Testis (tissue), 3 donors: ENCODE results near the gene GRIN2B. TPM values are rescaled to one million over a fixed set of nuclear protein-coding genes. Genes with fewer than 3 reads are reported as not detected.
A peak's percentile ranks its signal among the peaks of the same experiment; 100 is the strongest.

Source experiments
- DNase-seq: peaks from one replicate; pipeline ENCODE4 v3.0.0-alpha.2; 2019
- H3K27ac ChIP-seq, 2 donors: fragments of 200-600 bp; sonication (generic); one replicate each; pipeline ENCODE4 v1.5.1; 2019
- H3K27me3 ChIP-seq: fragments of 200-600 bp; sonication (generic); one replicate; pipeline ENCODE4 v1.5.1; 2019
- H3K36me3 ChIP-seq: fragments of 200-600 bp; sonication (generic); one replicate; pipeline ENCODE4 v1.5.1; 2017; ENCODE audit warnings: low read depth; ENCODE audit errors: missing control alignments
- H3K4me1 ChIP-seq: fragments of 200-600 bp; sonication (generic); one replicate; pipeline ENCODE4 v1.5.1; 2019
- H3K4me3 ChIP-seq, 2 donors: fragments of 200-600 bp; sonication (generic); one replicate each; pipeline ENCODE4 v1.5.1; 2017 to 2019
- H3K9me3 ChIP-seq: fragments of 200-600 bp; sonication (generic); one replicate; pipeline ENCODE4 v1.5.1; 2017
- CTCF ChIP-seq, 3 experiments: fragments of 450-650 bp in 2 of 3; fragments of 200-600 bp in 1 of 3; sonication (generic) in 1 of 3; IDR thresholded peaks; one replicate each; pipeline ENCODE4 v1.5.1; 2016 to 2019; ENCODE audit warnings: antibody characterized with exemption in 3 of 3, mild to moderate bottlenecking in 2 of 3, moderate library complexity in 1 of 3
- POLR2A ChIP-seq: fragments of 450-650 bp; IDR thresholded peaks from one replicate; pipeline ENCODE4 v1.6.1; 2017; ENCODE audit warnings: antibody characterized with exemption, mild to moderate bottlenecking, moderate library complexity
- WGBS, 2 donors: methylation state at CpG; one replicate each; pipeline ENCODE4 v1.1.5; 2018; 5-methylcytosine and 5-hydroxymethylcytosine counted together
- intact Hi-C: fragments of 100-400 bp; cut with DNase I; formaldehyde crosslinking; loops from one replicate; pipeline ENCODE4 v1.15.1; 2023; ENCODE audit warnings: low total_unique reads
- polyA plus RNA-seq: library from polyadenylated mRNA; stranded (reverse); fragments of 350-450 nt; fragmentation: Illumina TruSeq; extraction: RNeasy Lipid Tissue Mini Kit (QIAGEN cat#74804); gene quantifications from one replicate; pipeline ENCODE4 v1.2.3, GENCODE V29; 2014; ENCODE audit warnings: low read depth, low replicate concordance; ENCODE audit not compliant: insufficient read depth
- total RNA-seq, 2 donors: library from RNA; depleted of rRNA; stranded (reverse); fragments of >200 nt; gene quantifications; one replicate each; pipeline ENCODE4 v1.2.3, GENCODE V29; 2016

Gene GRIN2B
- total and polyA plus RNA-seq, 3 donors from 2014 or later, result 1.1 to 3.2 (median 1.8) TPM

- 83 to 84% methylated on average over 3 of the region's 3 CpGs for WGBS, 2 donors
- H3K4me3 ChIP-seq, result no peak overlapping the region
- H3K4me1 ChIP-seq, result peaks cover 10% of the 10 kb centered on the region
- no peak for DNase-seq
- no peak overlapping the region for H3K27ac ChIP-seq
- intact Hi-C loops, result no loop called here
- H3K9me3 ChIP-seq, result no peaks in the 10 kb centered on the region
- no peaks in the 10 kb centered on the region for H3K27me3 ChIP-seq
- TF ChIP-seq CTCF (IDR thresholded peaks at IDR 0.05) (no peak), POLR2A (no peak)
- no peaks in the 10 kb centered on the region for H3K36me3 ChIP-seq
Observed at GRCh38 chr12:13945236-13945635, 36.2 kb downstream of the GRIN2B start.

DNA sequence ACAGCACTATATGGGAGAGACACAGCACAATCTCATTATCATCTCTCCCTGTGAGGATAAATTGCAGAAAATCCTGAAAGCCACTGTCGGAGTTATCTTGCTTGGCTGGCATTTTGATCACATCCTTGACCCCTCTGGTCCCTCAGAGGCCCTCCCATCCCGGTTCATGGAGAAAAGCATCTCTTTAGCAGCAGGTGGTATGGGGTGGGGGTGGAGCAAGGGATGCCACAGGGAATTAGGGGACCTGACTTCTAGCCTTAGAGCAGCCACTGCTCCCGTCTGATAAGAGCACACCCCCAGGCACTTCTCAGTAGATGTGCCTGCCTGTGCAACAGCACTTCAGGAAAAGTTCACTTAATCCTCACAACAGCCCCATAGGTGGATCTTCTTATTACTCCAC lies 38.6 kb downstream of the GRIN2B start:
- 51 to 60% methylated on average over 3 of the region's 3 CpGs for WGBS, 2 donors
- peaks cover 6% of the 10 kb centered on the region for H3K4me1 ChIP-seq
- no peak for DNase-seq
- H3K27ac ChIP-seq, result no peak overlapping the region
- H3K27me3 ChIP-seq, result no peaks in the 10 kb centered on the region
- intact Hi-C loops, result no loop called here
- no peak overlapping the region for H3K4me3 ChIP-seq
- TF ChIP-seq POLR2A (no peak), CTCF (IDR thresholded peaks at IDR 0.05) (no peak)
- H3K9me3 ChIP-seq, result no peaks in the 10 kb centered on the region
- no peaks in the 10 kb centered on the region for H3K36me3 ChIP-seq

DNA sequence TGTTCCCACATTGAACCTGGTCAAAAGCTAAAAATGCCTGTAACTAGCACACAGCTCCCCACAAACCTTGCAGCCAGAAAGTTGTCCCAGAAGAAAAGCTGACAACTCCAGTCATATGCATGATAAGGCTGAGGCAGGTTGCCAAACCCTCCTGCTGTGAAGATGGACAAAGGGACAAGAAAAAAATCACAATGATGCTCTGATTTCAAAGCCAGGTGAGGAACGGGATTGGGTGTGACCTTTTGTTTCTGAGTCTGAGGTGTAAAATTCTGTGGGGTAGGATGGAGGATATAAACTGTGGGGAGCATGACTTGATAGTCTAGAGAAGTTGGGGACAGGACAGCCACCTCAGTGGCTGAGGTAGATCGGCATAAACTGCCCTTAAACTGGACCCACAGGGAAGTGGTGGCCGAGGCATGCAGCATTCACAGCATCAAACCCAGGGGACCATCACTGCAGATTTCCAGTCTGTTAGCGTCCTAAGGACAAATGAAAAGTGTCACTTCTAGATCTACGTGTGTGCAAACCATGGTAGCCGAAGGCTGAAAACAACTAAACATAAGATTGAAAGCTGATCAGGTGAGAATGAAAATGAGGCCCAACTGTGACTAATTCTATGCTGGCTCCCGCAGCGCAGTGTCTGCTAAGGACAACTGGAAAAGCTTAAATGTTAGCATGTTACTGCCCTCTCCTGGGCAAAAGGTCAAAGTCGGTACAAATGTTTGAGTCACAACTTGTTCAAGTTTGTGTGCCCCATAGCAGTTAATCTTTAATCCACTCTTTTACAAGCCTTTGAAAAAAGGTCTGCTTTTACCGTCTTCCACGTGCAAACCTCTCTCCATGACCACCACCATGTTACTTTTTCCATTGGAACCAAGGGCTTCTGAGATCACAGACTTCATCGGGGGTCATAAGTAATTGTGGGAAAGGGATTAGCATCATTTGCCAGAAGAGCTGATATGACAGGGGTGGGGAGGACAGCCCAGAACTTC lies 39.8 kb downstream of the GRIN2B start:
- no peaks in the 10 kb centered on the region for H3K27me3 ChIP-seq
- no peaks in the 10 kb centered on the region for H3K36me3 ChIP-seq
- H3K27ac ChIP-seq, result no peak overlapping the region
- no peaks in the 10 kb centered on the region for H3K4me1 ChIP-seq
- peak; percentile 65 for DNase-seq
- no peaks in the 10 kb centered on the region for H3K9me3 ChIP-seq
- H3K4me3 ChIP-seq, result no peak overlapping the region
- intact Hi-C loops, result no loop called here
- WGBS, 2 donors, result 50% methylated on average over 12 of the region's 12 CpGs
- TF ChIP-seq CTCF (IDR thresholded peaks at IDR 0.05) (no peak), POLR2A (no peak)

GRCh38 chr12:13940335-13940865 lies 41.0 kb downstream of the GRIN2B start:
- H3K4me3 ChIP-seq, result no peak overlapping the region
- no peaks in the 10 kb centered on the region for H3K27me3 ChIP-seq
- no peak for TF ChIP-seq CTCF (IDR thresholded peaks at IDR 0.05)
- TF ChIP-seq POLR2A, result no peak
- 83 to 84% methylated on average over 7 of the region's 7 CpGs for WGBS, 2 donors
- no peaks in the 10 kb centered on the region for H3K36me3 ChIP-seq
- no peak overlapping the region for H3K27ac ChIP-seq
- intact Hi-C loops, result no loop called here
- H3K9me3 ChIP-seq, result no peaks in the 10 kb centered on the region
- no peaks in the 10 kb centered on the region for H3K4me1 ChIP-seq
- no peak for DNase-seq
